GM19467 (cell line): ENCODE results near the gene TBC1D8.
"Not testable (repeated sequence)": the region's sequence is repeated elsewhere in the genome, so short reads cannot be mapped to it uniquely, and the experiment has no call there.

Experiments used
- ATAC-seq: cut with Tn5 transposase; IDR thresholded peaks from one replicate; pipeline ENCODE4 v1.9.1; 2021; ENCODE audit warnings: mild to moderate bottlenecking, moderate library complexity; ENCODE audit not compliant: unreplicated experiment

Gene TBC1D8

DNA sequence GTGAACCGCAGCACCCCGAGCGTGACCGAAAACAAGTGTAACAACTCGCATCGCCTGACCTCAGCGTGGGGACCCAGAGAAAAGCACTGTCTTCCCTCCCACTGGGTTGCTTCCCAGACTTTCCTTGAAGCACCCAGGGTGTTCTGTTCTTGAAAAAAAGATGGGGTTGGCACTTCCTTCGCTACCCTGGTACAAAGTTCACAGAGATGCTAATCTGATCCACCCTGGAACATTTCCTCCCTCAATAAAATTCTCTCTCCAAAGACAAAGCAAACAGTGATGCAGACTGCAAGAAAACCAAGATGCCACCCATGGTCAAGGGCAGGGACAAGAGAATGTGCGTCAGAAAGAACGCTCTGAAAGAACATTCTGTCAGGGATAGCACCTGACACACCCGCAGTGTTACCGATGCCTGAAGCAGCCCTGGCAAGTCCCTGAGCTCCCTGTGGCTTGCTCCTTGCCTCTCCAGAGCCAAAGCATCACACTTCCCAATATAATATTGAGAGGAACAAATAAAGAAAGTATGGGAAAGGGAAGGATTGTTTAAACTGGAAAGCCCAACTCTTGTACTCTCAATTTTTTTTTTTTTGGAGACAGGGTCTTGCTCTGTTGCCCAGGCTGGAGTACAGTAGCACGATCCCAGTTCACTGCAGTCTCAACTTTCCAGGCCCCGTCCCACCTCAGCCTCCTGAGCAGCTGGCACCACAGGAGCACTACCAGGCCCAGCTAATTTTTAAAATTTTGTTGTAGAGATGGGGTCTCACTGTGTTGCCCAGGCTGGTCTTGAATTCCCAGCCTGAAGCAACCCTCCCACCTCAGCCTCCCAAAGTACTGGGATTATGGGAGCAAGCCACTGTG, 70.7 kb downstream of the TBC1D8 start:
- no peak for ATAC-seq

GRCh38 chr2:101076581-101076980, 74.6 kb downstream of the TBC1D8 start:
- no peak for ATAC-seq

DNA sequence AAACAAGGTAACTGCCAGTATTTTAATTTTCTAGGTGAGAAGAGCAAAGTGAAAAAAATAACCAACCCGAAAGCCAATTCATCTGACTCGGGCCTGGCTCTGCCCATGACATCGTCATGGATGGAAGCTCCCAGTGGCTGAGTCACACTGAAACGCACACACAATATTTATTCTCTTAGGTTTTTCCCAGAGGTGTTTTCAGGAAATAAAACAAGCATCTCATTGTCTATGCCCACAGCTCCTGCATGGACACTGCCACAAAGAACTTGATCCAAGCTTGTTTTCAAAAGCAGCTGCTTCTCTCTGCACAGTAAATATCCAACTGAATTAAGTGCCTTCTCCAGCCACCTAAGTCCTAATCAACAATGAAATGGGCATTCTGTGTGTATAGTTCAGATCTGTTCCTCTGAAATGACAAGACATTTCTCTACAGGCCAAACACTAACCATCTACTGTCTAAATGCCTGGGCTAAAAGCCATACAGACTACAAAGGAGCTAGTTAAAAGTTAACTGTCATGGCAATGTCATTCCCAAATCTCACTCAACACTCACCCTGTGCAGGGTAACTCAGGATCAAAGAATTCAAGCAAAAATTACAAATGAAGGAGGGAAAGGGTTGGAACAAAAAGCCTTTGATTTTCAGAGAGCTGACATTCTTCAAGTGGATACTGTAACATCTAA, 86.2 kb downstream of the TBC1D8 start:
- no peak for ATAC-seq

DNA sequence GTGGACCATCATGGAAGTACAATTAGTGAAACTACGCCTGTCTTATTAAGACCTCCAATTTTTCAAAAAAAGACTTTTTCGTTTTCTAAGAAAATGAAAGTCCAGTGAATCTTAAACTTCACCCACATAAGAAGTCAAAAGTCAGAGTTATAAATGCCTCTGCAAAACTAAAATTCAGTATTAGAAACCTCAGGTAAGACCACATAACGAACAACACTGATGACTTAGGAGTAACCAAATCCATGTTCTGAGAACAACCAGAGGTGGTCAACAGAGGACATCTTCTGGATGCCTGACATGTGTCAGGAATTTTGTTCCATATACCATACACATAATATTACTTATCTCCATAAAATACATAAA, 86.7 kb downstream of the TBC1D8 start:
- no peak for ATAC-seq

GRCh38 chr2:101064125-101064502, 87.1 kb downstream of the TBC1D8 start:
- ATAC-seq: no peak

DNA sequence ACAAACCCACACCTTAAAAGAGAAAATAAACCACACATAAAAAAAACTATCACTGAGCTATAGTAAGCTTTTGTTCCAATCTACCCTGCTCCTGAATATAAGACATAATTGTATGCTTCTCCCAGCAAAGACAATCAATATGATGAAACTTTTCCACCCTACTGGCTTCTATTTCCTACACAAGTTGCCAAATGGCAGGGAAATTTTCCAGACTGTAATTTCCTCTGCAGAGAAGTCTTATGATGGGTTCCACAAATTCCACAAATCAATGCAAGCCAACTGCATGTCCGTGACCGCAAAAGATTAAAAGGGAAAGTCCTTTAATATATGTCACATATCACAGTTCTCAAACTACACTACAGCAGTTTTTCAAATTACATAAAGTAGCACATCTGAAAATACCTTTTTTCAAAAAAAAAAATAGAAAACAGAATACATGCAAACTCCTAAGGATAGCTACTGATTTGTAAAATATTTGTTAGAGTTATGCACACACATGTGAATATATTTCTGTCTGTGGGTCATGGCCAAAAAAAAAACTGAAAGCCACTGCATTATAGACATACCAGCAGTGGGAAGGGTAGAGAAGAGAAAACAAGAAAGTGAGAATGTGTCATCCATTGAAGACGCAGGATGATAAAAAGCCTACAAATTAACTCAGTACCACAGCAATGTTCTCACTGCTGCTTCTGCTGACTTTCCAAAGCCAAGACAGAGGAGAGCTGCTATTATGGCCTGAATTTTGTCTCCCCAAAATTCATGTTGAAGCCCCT, 87.6 kb downstream of the TBC1D8 start:
- ATAC-seq: no peak

- ATAC-seq: no peak
Observed at GRCh38 chr2:101058386-101058785, 92.8 kb downstream of the TBC1D8 start.

GRCh38 chr2:101057051-101057933, 93.9 kb downstream of the TBC1D8 start:
- ATAC-seq: no peak

GRCh38 chr2:101053117-101053516, 98.1 kb downstream of the TBC1D8 start:
- no peak for ATAC-seq

DNA sequence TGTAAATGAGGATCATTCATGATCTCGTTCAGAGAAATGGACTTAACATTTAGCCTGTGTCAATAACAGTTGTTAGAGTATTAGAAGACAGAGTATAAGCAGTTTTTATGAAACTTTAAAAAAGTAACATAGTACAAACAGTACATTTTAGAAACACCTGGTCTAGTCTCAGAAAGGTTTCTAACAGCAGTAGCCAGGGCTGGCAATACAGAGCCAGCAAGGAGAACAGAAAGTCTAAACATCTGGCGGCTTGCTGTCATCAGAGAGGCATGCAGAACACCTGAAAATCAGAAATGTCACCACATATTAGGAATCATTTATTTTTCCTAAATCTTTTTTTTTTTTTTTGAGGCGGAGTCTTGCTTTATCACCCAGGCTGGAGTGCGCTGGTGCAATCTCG, 99.0 kb downstream of the TBC1D8 start:
- ATAC-seq: no peak

DNA sequence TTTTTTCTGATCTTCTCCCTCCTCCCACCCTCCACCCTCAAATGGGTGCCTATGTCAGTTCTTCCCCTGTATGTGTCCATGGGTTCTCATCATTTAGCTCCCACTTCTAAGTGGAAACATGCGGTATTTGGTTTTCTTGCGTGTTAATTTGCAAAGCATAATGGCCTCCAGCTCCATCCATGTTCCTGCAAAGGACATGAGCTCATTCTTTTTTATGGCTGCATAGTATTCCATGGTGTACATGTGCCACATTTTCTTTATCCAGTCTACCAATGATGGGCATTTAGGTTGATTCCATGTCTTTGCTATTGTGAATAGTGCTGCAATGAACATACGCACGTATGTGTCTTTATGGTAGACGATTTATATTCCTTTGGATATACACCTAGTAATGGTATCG, 100.3 kb downstream of the TBC1D8 start:
- ATAC-seq: not testable (repeated sequence)

GRCh38 chr2:101048756-101049155, 102.4 kb downstream of the TBC1D8 start:
- ATAC-seq: no peak

GRCh38 chr2:101047774-101048173, 103.4 kb downstream of the TBC1D8 start:
- no peak for ATAC-seq

DNA sequence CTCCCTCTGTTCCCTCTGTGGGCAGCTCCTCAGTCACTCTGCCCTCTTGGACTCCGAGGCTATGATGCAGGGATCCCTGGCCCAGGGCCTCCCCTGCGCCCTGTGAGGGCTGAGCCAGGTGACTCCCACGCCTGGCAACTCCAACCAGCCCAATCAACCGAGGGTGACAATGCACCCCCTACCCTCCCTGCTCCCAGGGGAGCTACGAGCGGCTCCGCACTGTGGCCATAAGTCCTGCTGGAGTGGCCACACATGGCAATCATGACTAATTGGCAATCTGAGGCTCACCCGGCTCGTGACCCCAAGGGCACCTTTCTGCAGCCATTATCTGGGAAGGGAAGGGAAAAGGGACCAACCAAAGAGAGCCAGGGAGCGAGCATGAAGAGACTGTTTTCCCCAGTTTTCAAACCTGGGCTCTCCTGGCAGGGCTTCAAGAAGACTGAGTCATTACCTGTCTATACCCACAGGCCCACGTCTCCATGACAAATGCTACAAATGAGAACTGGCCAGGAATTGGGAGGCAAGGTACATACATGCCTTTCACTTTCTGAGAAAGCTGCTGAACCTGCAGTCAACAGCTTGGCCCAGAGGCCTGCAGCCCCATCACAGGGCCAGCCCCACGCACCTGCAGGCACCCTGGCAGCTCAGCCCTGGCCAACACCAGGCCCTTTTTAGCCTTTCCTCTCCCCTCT, 104.0 kb downstream of the TBC1D8 start:
- ATAC-seq: no peak

DNA sequence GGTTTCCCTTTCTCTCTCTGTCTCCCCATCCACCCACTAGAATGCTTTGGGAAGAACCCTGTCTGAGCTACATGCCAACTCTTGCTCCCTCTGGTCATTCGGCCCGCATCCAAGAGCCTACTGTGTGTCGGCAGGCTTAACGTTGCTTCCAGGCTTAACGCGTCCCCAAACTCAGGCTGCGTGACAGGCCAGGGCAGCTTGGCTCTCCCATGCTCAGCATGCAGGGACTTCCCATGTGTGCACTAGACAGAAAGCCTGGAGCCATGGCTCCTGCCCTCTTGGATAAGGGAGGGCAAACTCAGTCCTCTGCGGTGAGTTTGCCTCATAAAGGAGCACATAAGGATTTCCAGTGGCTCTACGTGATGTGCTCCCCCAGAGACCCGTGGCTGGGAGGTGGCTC, 105.9 kb downstream of the TBC1D8 start:
- no peak for ATAC-seq

DNA sequence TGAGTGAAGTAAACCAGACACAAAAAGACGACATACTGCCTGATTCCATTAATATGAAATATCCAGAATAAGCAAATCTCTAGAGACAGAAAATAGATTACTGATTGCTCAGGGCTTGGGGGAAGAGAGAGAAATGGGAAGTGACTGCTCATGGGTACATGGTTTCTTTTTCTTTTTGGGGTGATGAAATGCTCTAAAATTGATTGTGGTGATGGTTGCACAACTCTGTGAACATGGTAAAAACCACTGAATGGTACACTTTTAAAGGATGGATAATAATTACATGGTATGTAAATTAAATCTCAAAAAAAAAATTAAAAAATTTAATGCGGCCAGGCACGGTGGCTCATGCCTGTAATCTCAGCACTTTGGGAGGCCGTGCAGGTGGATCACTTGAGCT, 109.8 kb downstream of the TBC1D8 start:
- no peak for ATAC-seq

- ATAC-seq: no peak
Observed at GRCh38 chr2:101040761-101041160, 110.4 kb downstream of the TBC1D8 start.

DNA sequence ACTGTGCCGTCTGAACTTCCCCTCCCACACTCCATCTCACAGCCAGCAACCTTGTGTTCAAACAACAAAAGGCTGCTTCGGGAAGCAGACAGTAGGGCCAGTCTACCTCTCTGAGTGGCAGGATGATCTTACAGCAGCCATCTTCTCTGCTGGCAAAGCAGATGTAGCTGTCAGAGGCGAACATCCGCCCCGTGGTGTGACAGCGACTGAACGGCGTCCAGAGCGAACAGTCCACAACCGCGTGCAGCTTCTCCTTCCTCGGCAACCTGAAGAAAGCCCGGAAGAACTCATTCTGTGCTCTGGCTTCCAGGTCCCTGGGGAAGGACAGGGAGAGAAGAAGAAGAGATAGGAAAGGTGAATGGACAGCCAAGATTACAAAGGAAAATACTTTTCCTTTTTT, 111.1 kb downstream of the TBC1D8 start:
- no peak for ATAC-seq

DNA sequence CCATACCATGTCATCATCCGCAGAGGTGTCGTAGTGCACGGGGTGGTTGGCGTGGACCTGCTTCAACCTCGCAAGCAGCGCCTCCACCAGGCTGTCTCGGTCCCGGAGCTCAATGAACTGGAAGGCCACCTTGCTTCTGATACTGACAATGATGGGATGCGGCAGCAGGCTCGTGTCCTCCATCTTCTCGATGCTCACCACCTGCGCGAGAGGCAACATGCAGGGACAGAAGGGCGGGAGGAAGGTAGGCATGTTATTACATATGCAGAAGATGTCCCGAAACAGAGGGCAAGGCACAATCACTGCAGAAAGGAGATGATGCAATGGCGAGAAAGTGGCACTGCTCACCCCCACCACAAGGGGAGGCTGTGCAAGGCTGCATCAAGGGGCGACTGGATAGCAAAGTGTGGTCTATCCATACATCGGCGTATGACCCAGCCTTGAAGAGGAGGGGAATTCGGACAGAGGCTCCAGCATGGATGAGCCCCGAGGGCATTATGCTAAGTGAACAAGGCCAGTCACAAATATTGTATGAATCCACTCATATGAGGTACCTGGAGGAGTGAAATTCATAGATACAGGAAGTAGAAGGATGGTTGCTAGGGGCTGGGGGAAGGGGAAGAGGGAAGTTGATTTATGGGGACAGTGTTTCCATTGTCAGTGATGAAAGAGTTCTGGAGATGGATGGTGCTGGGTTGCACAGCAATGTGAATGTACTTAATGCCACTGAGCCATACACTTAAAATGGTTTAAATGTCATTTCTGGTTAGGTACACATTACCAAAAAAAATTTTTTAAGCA, 112.5 kb downstream of the TBC1D8 start:
- ATAC-seq: no peak
